GM23338 (cell line): ENCODE measurements around the gene TTYH1. TPM values are rescaled to one million over a fixed set of nuclear protein-coding genes. Genes with fewer than 3 reads are reported as not detected.

ENCODE experiments used
- ATAC-seq: fragments of 200-7000 bp; cut with Tn5 transposase; 3 replicates; pipeline ENCODE4 v1.9.1; 2020
- DNase-seq: peaks from one replicate; pipeline ENCODE4 v3.0.0-alpha.2; 2015; ENCODE audit warnings: low spot score
- H2AFZ ChIP-seq: fragments of 200-600 bp; sonication (generic); 2 replicates; pipeline ENCODE4 v1.8.0; 2016; ENCODE audit warnings: antibody characterized with exemption, mild to moderate bottlenecking, moderate library complexity
- H3F3A ChIP-seq: fragments of 200-600 bp; sonication (generic); replicated peaks from 2 replicates; pipeline ENCODE4 v1.8.0; 2017; ENCODE audit warnings: antibody characterized with exemption, mixed run types, low read depth
- H3K27ac ChIP-seq: fragments of 200-600 bp; sonication (generic); 2 replicates; pipeline ENCODE4 v1.6.1; 2016; ENCODE audit warnings: low read depth
- H3K27me3 ChIP-seq: fragments of 200-600 bp; sonication (generic); 2 replicates; pipeline ENCODE4 v1.8.0; 2016; ENCODE audit warnings: mild to moderate bottlenecking, mixed run types, moderate library complexity; ENCODE audit not compliant: insufficient read depth
- H3K36me3 ChIP-seq: fragments of 200-600 bp; sonication (generic); 2 replicates; pipeline ENCODE4 v1.8.0; 2016; ENCODE audit warnings: mild to moderate bottlenecking; ENCODE audit not compliant: insufficient read depth
- H3K4me1 ChIP-seq: fragments of 200-600 bp; sonication (generic); 2 replicates; pipeline ENCODE4 v1.8.0; 2016; ENCODE audit warnings: mild to moderate bottlenecking, moderate library complexity; ENCODE audit not compliant: insufficient read depth
- H3K4me2 ChIP-seq: fragments of 200-600 bp; sonication (generic); 2 replicates; pipeline ENCODE4 v1.7.1; 2017; ENCODE audit warnings: mixed run types
- H3K4me3 ChIP-seq: fragments of 200-600 bp; sonication (generic); 2 replicates; pipeline ENCODE4 v1.6.1; 2016; ENCODE audit warnings: mixed run types
- H3K79me2 ChIP-seq: fragments of 200-600 bp; sonication (generic); replicated peaks from 2 replicates; pipeline ENCODE4 v1.8.0; 2017; ENCODE audit warnings: mild to moderate bottlenecking; ENCODE audit not compliant: insufficient read depth
- H3K9me2 ChIP-seq: fragments of 200-600 bp; sonication (generic); 2 replicates; pipeline ENCODE4 v1.8.0; 2017; ENCODE audit not compliant: insufficient read depth
- H4K20me1 ChIP-seq: fragments of 200-600 bp; sonication (generic); replicated peaks from 2 replicates; pipeline ENCODE4 v1.8.0; 2017; ENCODE audit warnings: mild to moderate bottlenecking; ENCODE audit not compliant: insufficient read depth
- H3K27ac Mint-ChIP-seq: 2 replicates; pipeline ENCODE4 v1.8.0; 2020; ENCODE audit warnings: inconsistent platforms, mild to moderate bottlenecking, moderate library complexity, mixed read lengths
- H3K27me3 Mint-ChIP-seq: 3 replicates; pipeline ENCODE4 v1.8.0; 2022; ENCODE audit warnings: low read depth, mild to moderate bottlenecking, moderate library complexity, mixed read lengths, inconsistent platforms; ENCODE audit not compliant: insufficient read depth, poor library complexity
- H3K36me3 Mint-ChIP-seq: 3 replicates; pipeline ENCODE4 v1.8.0; 2021; ENCODE audit warnings: low read depth, mild to moderate bottlenecking, inconsistent platforms, moderate library complexity, mixed read lengths
- H3K4me1 Mint-ChIP-seq: 3 replicates; pipeline ENCODE4 v1.8.0; 2020; ENCODE audit warnings: mild to moderate bottlenecking, inconsistent platforms, mixed read lengths
- H3K4me3 Mint-ChIP-seq: 3 replicates; pipeline ENCODE4 v1.8.0; 2021; ENCODE audit warnings: moderate library complexity, mild to moderate bottlenecking, inconsistent platforms, mixed read lengths
- H3K9me3 Mint-ChIP-seq: 3 replicates; pipeline ENCODE4 v1.8.0; 2020; ENCODE audit warnings: moderate library complexity, mild to moderate bottlenecking, inconsistent platforms, mixed read lengths
- CREB1 ChIP-seq: fragments of 250-450 bp; sonication (Bioruptor Pico); IDR thresholded peaks from 2 replicates; pipeline ENCODE4 v1.5.0; 2020; ENCODE audit warnings: low read depth, mild to moderate bottlenecking, moderate library complexity
- EZH2 ChIP-seq: fragments of 200-600 bp; sonication (generic); IDR thresholded peaks from one replicate; pipeline ENCODE4 v1.8.0; 2017; ENCODE audit warnings: antibody characterized with exemption, mild to moderate bottlenecking, low read depth; ENCODE audit not compliant: unreplicated experiment
- EZH2phosphoT487 ChIP-seq: fragments of 200-600 bp; sonication (generic); IDR thresholded peaks from one replicate; pipeline ENCODE4 v1.8.1; 2018; ENCODE audit warnings: antibody characterized with exemption; ENCODE audit not compliant: unreplicated experiment
- JUNB ChIP-seq: IDR thresholded peaks from one replicate; pipeline ENCODE4 v1.6.1; 2016; ENCODE audit warnings: antibody characterized with exemption; ENCODE audit not compliant: unreplicated experiment
- NANOG ChIP-seq: IDR thresholded peaks from 2 replicates; pipeline ENCODE4 v1.6.1; 2016; ENCODE audit warnings: antibody characterized with exemption, borderline replicate concordance
- POLR2AphosphoS5 ChIP-seq: IDR thresholded peaks from 2 replicates; pipeline ENCODE4 v1.6.1; 2016; ENCODE audit warnings: antibody characterized with exemption, low read depth
- REST ChIP-seq: IDR thresholded peaks from one replicate; pipeline ENCODE4 v1.6.1; 2018; ENCODE audit warnings: antibody characterized with exemption; ENCODE audit not compliant: unreplicated experiment
- STAT1 ChIP-seq: IDR thresholded peaks from one replicate; pipeline ENCODE4 v1.6.1; 2016; ENCODE audit warnings: antibody characterized with exemption; ENCODE audit not compliant: unreplicated experiment
- ZNF114 ChIP-seq: fragments of 250-450 bp; sonication (Bioruptor Pico); IDR thresholded peaks from 2 replicates; pipeline ENCODE4 v1.5.0; 2020; ENCODE audit warnings: mild to moderate bottlenecking, moderate library complexity
- ZNF331 ChIP-seq: fragments of 250-450 bp; sonication (Bioruptor Pico); IDR thresholded peaks from 2 replicates; pipeline ENCODE4 v1.5.0; 2020; ENCODE audit warnings: low read depth, mild to moderate bottlenecking, moderate library complexity
- polyA plus RNA-seq: library from polyadenylated mRNA; unstranded; fragments of >200 nt; fragmentation: Nextera tagmentation; extraction: Ambion mirVana; gene quantifications from 2 replicates; pipeline ENCODE4 v1.2.1, GENCODE V29; 2016
- total RNA-seq: library from RNA; depleted of rRNA; stranded (reverse); fragments of >200 nt; shearing (Covaris generic); gene quantifications from 2 replicates; pipeline ENCODE4 v1.2.3, GENCODE V29; 2014
- TF ChIP-seq, protein P1 (sequence below): fragments of 250-450 bp; sonication (Bioruptor Pico); IDR thresholded peaks from 2 replicates; pipeline ENCODE4 v1.5.0; 2020; ENCODE audit warnings: mild to moderate bottlenecking, moderate library complexity
- TF ChIP-seq, protein P2 (sequence below): IDR thresholded peaks from 2 replicates; pipeline ENCODE4 v1.6.1; 2016; ENCODE audit warnings: antibody characterized with exemption
- TF ChIP-seq, protein P3 (sequence below), 2 experiments: fragments of 200-600 bp in 1 of 2; sonication (generic) in 1 of 2; conservative IDR thresholded peaks; 2 replicates each; pipeline versions ENCODE4 v1.5.1 to v1.6.1; 2016 to 2017; ENCODE audit warnings: antibody characterized with exemption in 2 of 2, low read depth in 2 of 2, mild to moderate bottlenecking in 2 of 2, moderate library complexity in 1 of 2

The TTYH1 gene
- total and polyA plus RNA-seq, 2 experiments from 2014 or later, result 18.2 to 40.8 TPM

GRCh38 chr19:54473071-54473891, 58.0 kb downstream of the TTYH1 start, which contains the start of gene CDC42EP5:
CDC42EP5 (minus strand) TSS chr19:54473296; CDS start chr19:54465547, 7,749 bp downstream.
- H3K27ac Mint-ChIP-seq, result no peak within 1 kb of the TSS
- peaks cover 21% of the 10 kb centered on the region for H3K4me1 Mint-ChIP-seq
- H3K27me3 ChIP-seq, result peaks cover 28% of the 10 kb centered on the region
- H3K9me2 ChIP-seq, result no peaks in the 10 kb centered on the region
- H3K27ac ChIP-seq, result peak within 1 kb of the TSS; percentile 69; the same call in 1 of the 2 replicates
- peak; percentile 46 for DNase-seq
- H3K36me3 ChIP-seq, result no peaks in the 10 kb centered on the region
- H3F3A ChIP-seq, result no peaks in the 10 kb centered on the region
- H2AFZ ChIP-seq, result peak within 1 kb of the TSS; percentile 96
- H3K9me3 Mint-ChIP-seq, result peaks cover 2% of the 10 kb centered on the region; the same call in 2 of the 3 replicates
- no peaks in the 10 kb centered on the region for H3K79me2 ChIP-seq
- peak; percentile 55 for ATAC-seq
- H3K4me1 ChIP-seq, result peaks cover 17% of the 10 kb centered on the region
- peak within 1 kb of the TSS; percentile 47 for H3K4me3 ChIP-seq
- no peak for TF ChIP-seq ZNF114 (CRISPR knock-in tag)
- TF ChIP-seq, protein P1, sequence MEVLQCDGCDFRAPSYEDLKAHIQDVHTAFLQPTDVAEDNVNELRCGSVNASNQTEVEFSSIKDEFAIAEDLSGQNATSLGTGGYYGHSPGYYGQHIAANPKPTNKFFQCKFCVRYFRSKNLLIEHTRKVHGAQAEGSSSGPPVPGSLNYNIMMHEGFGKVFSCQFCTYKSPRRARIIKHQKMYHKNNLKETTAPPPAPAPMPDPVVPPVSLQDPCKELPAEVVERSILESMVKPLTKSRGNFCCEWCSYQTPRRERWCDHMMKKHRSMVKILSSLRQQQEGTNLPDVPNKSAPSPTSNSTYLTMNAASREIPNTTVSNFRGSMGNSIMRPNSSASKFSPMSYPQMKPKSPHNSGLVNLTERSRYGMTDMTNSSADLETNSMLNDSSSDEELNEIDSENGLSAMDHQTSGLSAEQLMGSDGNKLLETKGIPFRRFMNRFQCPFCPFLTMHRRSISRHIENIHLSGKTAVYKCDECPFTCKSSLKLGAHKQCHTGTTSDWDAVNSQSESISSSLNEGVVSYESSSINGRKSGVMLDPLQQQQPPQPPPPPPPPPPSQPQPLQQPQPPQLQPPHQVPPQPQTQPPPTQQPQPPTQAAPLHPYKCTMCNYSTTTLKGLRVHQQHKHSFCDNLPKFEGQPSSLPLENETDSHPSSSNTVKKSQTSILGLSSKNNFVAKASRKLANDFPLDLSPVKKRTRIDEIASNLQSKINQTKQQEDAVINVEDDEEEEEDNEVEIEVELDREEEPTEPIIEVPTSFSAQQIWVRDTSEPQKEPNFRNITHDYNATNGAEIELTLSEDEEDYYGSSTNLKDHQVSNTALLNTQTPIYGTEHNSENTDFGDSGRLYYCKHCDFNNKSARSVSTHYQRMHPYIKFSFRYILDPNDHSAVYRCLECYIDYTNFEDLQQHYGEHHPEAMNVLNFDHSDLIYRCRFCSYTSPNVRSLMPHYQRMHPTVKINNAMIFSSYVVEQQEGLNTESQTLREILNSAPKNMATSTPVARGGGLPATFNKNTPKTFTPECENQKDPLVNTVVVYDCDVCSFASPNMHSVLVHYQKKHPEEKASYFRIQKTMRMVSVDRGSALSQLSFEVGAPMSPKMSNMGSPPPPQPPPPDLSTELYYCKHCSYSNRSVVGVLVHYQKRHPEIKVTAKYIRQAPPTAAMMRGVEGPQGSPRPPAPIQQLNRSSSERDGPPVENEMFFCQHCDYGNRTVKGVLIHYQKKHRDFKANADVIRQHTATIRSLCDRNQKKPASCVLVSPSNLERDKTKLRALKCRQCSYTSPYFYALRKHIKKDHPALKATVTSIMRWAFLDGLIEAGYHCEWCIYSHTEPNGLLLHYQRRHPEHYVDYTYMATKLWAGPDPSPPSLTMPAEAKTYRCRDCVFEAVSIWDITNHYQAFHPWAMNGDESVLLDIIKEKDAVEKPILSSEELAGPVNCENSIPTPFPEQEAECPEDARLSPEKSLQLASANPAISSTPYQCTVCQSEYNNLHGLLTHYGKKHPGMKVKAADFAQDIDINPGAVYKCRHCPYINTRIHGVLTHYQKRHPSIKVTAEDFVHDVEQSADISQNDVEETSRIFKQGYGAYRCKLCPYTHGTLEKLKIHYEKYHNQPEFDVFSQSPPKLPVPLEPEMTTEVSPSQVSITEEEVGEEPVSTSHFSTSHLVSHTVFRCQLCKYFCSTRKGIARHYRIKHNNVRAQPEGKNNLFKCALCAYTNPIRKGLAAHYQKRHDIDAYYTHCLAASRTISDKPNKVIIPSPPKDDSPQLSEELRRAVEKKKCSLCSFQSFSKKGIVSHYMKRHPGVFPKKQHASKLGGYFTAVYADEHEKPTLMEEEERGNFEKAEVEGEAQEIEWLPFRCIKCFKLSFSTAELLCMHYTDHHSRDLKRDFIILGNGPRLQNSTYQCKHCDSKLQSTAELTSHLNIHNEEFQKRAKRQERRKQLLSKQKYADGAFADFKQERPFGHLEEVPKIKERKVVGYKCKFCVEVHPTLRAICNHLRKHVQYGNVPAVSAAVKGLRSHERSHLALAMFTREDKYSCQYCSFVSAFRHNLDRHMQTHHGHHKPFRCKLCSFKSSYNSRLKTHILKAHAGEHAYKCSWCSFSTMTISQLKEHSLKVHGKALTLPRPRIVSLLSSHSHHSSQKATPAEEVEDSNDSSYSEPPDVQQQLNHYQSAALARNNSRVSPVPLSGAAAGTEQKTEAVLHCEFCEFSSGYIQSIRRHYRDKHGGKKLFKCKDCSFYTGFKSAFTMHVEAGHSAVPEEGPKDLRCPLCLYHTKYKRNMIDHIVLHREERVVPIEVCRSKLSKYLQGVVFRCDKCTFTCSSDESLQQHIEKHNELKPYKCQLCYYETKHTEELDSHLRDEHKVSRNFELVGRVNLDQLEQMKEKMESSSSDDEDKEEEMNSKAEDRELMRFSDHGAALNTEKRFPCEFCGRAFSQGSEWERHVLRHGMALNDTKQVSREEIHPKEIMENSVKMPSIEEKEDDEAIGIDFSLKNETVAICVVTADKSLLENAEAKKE (CRISPR knock-in tag), result no peak
- TF ChIP-seq, protein P2, sequence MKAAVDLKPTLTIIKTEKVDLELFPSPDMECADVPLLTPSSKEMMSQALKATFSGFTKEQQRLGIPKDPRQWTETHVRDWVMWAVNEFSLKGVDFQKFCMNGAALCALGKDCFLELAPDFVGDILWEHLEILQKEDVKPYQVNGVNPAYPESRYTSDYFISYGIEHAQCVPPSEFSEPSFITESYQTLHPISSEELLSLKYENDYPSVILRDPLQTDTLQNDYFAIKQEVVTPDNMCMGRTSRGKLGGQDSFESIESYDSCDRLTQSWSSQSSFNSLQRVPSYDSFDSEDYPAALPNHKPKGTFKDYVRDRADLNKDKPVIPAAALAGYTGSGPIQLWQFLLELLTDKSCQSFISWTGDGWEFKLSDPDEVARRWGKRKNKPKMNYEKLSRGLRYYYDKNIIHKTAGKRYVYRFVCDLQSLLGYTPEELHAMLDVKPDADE, result no peak
- TF ChIP-seq JUNB, result no peak
- no peak for TF ChIP-seq ZNF331 (CRISPR knock-in tag)
- TF ChIP-seq CREB1 (CRISPR knock-in tag), result no peak
- no peak for TF ChIP-seq EZH2phosphoT487
- TF ChIP-seq STAT1, result no peak
- TF ChIP-seq NANOG, result no peak
- TF ChIP-seq EZH2, result no peak
- TF ChIP-seq POLR2AphosphoS5, result no peak
- TF ChIP-seq, protein P3, sequence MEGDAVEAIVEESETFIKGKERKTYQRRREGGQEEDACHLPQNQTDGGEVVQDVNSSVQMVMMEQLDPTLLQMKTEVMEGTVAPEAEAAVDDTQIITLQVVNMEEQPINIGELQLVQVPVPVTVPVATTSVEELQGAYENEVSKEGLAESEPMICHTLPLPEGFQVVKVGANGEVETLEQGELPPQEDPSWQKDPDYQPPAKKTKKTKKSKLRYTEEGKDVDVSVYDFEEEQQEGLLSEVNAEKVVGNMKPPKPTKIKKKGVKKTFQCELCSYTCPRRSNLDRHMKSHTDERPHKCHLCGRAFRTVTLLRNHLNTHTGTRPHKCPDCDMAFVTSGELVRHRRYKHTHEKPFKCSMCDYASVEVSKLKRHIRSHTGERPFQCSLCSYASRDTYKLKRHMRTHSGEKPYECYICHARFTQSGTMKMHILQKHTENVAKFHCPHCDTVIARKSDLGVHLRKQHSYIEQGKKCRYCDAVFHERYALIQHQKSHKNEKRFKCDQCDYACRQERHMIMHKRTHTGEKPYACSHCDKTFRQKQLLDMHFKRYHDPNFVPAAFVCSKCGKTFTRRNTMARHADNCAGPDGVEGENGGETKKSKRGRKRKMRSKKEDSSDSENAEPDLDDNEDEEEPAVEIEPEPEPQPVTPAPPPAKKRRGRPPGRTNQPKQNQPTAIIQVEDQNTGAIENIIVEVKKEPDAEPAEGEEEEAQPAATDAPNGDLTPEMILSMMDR (conservative IDR thresholded peaks at IDR 0.05; ENCODE audit: low read depth in 2 of 2), result no peak
- TF ChIP-seq REST, result no peak
- peaks cover 27% of the 10 kb centered on the region for H3K27me3 Mint-ChIP-seq
- no peaks in the 10 kb centered on the region; the same call in 1 of the 2 replicates for H4K20me1 ChIP-seq
- peak within 1 kb of the TSS; percentile 9; the same call in 1 of the 3 replicates for H3K4me3 Mint-ChIP-seq
- H3K4me2 ChIP-seq, result peak within 1 kb of the TSS; percentile 77
- H3K36me3 Mint-ChIP-seq, result no peaks in the 10 kb centered on the region; the same call in 2 of the 3 replicates
